SK-N-SH treated with all-trans-retinoic acid at 6 μM for 48 hours (cell line): ENCODE results near the gene CCDC186.

ENCODE experiments used
- ATAC-seq: fragments of 200-7000 bp; cut with Tn5 transposase; 3 replicates; pipeline ENCODE4 v1.9.1; 2020; ENCODE audit warnings: mild to moderate bottlenecking, moderate library complexity
- ARNTL ChIP-seq: fragments of 450-650 bp; formaldehyde crosslinking; IDR thresholded peaks from 2 replicates; pipeline ENCODE4 v1.5.0; 2020; ENCODE audit warnings: low read depth, mild to moderate bottlenecking, moderate library complexity, borderline replicate concordance
- BACH2 ChIP-seq: fragments of 250-450 bp; sonication (Bioruptor Pico); IDR thresholded peaks from 2 replicates; pipeline ENCODE4 v1.9.0; 2021; ENCODE audit warnings: mild to moderate bottlenecking, borderline replicate concordance
- CSDC2 ChIP-seq: fragments of 250-450 bp; sonication (Bioruptor Pico); IDR thresholded peaks from 2 replicates; pipeline ENCODE4 v1.5.0; 2020; ENCODE audit warnings: mild to moderate bottlenecking, moderate library complexity
- ESRRG ChIP-seq: fragments of 250-450 bp; sonication (Bioruptor Pico); IDR thresholded peaks from 2 replicates; pipeline ENCODE4 v1.6.1; 2021; ENCODE audit warnings: mild to moderate bottlenecking
- GLIS3 ChIP-seq: fragments of 250-450 bp; sonication (Bioruptor Pico); IDR thresholded peaks from 2 replicates; pipeline ENCODE4 v1.5.0; 2020; ENCODE audit warnings: mild to moderate bottlenecking, moderate library complexity
- ISL1 ChIP-seq: fragments of 250-450 bp; sonication (Bioruptor Pico); IDR thresholded peaks from 2 replicates; pipeline ENCODE4 v2.1.2; 2022; ENCODE audit warnings: mild to moderate bottlenecking, moderate library complexity
- PATZ1 ChIP-seq: fragments of 250-450 bp; sonication (Bioruptor Pico); IDR thresholded peaks from 2 replicates; pipeline ENCODE4 v1.8.0; 2020; ENCODE audit warnings: mild to moderate bottlenecking, moderate library complexity, borderline replicate concordance
- PPARA ChIP-seq: fragments of 250-450 bp; sonication (Bioruptor Pico); IDR thresholded peaks from 2 replicates; pipeline ENCODE4 v1.5.0; 2020; ENCODE audit warnings: mild to moderate bottlenecking, borderline replicate concordance
- RARB ChIP-seq: fragments of 250-450 bp; sonication (Bioruptor Pico); IDR thresholded peaks from 2 replicates; pipeline ENCODE4 v1.8.0; 2021; ENCODE audit warnings: mild to moderate bottlenecking, moderate library complexity
- SNAI2 ChIP-seq: fragments of 250-450 bp; sonication (Bioruptor Pico); IDR thresholded peaks from 2 replicates; pipeline ENCODE4 v1.5.0; 2020; ENCODE audit warnings: mild to moderate bottlenecking, moderate library complexity
- TCF4 ChIP-seq: fragments of 250-450 bp; sonication (Bioruptor Pico); IDR thresholded peaks from 2 replicates; pipeline ENCODE4 v1.8.0; 2021; ENCODE audit warnings: mild to moderate bottlenecking, moderate library complexity, borderline replicate concordance
- TOX ChIP-seq: fragments of 250-450 bp; sonication (Bioruptor Pico); IDR thresholded peaks from 2 replicates; pipeline ENCODE4 v1.8.0; 2021; ENCODE audit warnings: mild to moderate bottlenecking, moderate library complexity, borderline replicate concordance
- TSHZ2 ChIP-seq: fragments of 250-450 bp; sonication (Bioruptor Pico); IDR thresholded peaks from 2 replicates; pipeline ENCODE4 v1.5.0; 2020; ENCODE audit warnings: mild to moderate bottlenecking, moderate library complexity
- ZC3H10 ChIP-seq: fragments of 250-450 bp; sonication (Bioruptor Pico); IDR thresholded peaks from 2 replicates; pipeline ENCODE4 v1.5.1; 2021; ENCODE audit warnings: mild to moderate bottlenecking, moderate library complexity
- ZFP3 ChIP-seq: fragments of 250-450 bp; sonication (Bioruptor Pico); IDR thresholded peaks from 2 replicates; pipeline ENCODE4 v1.5.0; 2020; ENCODE audit warnings: mild to moderate bottlenecking, moderate library complexity
- ZFP30 ChIP-seq: fragments of 450-650 bp; formaldehyde crosslinking; IDR thresholded peaks from 2 replicates; pipeline ENCODE4 v1.5.0; 2022; ENCODE audit warnings: mild to moderate bottlenecking, moderate library complexity
- ZNF565 ChIP-seq: fragments of 450-650 bp; formaldehyde crosslinking; conservative IDR thresholded peaks from 2 replicates; pipeline ENCODE4 v1.5.0; 2020; ENCODE audit warnings: low read depth, mild to moderate bottlenecking, moderate library complexity
- ZNF70 ChIP-seq: fragments of 450-650 bp; formaldehyde crosslinking; IDR thresholded peaks from 2 replicates; pipeline ENCODE4 v1.5.0; 2020; ENCODE audit warnings: mild to moderate bottlenecking, moderate library complexity
- ZNF8 ChIP-seq: fragments of 450-650 bp; formaldehyde crosslinking; IDR thresholded peaks from 2 replicates; pipeline ENCODE4 v1.5.0; 2020; ENCODE audit warnings: mild to moderate bottlenecking, moderate library complexity
- TF ChIP-seq, protein P1 (sequence below): fragments of 250-450 bp; sonication (Bioruptor Pico); IDR thresholded peaks from 2 replicates; pipeline ENCODE4 v1.8.0; 2021; ENCODE audit warnings: low read depth, mild to moderate bottlenecking, moderate library complexity, borderline replicate concordance
- TF ChIP-seq, protein P2 (sequence below): fragments of 250-450 bp; sonication (Bioruptor Pico); IDR thresholded peaks from 2 replicates; pipeline ENCODE4 v1.5.1; 2021; ENCODE audit warnings: mild to moderate bottlenecking, moderate library complexity

The CCDC186 gene

GRCh38 chr10:114189700-114190099 lies 15.7 kb upstream of the CCDC186 start:
- no peak for ATAC-seq
- no peak for TF ChIP-seq ARNTL (CRISPR knock-in tag)
- TF ChIP-seq ZFP3, result no peak
- no peak for TF ChIP-seq SNAI2 (CRISPR knock-in tag)
- no peak for TF ChIP-seq ZC3H10 (CRISPR knock-in tag)
- TF ChIP-seq TSHZ2, result no peak
- TF ChIP-seq ESRRG (CRISPR knock-in tag), result no peak
- TF ChIP-seq ISL1 (CRISPR knock-in tag), result no peak
- no peak for TF ChIP-seq RARB
- TF ChIP-seq PATZ1 (CRISPR knock-in tag), result no peak
- TF ChIP-seq, all 23 proteins: peak for 0

- no peak for ATAC-seq
- TF ChIP-seq ZFP3, result no peak
- TF ChIP-seq ZNF565 (CRISPR knock-in tag), result no peak
- TF ChIP-seq RARB, result no peak
- TF ChIP-seq, all 23 proteins: peak for 0
Measured at GRCh38 chr10:114188900-114189299, 14.9 kb upstream of the CCDC186 start.

DNA sequence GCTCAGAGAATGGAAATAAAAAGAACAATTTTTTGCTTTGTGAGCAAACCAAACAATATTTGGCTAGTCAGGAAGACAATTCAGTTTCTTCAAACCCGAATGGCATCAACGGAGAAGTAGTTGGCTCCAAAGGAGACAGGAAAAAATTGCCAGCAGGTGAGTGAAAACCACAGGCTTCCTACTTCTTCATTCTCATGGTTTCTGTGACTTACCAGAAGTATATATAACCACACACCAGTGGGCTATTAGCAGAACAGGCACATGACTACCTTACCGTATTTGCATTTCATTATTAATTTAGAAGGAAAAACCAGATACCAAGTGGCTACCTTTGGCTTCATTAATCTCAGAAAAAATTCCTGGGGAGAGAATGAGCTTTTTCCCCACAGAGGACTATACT lies 14.0 kb upstream of the CCDC186 start:
- no peak for TF ChIP-seq ZFP30 (CRISPR knock-in tag)
- TF ChIP-seq, protein P1, sequence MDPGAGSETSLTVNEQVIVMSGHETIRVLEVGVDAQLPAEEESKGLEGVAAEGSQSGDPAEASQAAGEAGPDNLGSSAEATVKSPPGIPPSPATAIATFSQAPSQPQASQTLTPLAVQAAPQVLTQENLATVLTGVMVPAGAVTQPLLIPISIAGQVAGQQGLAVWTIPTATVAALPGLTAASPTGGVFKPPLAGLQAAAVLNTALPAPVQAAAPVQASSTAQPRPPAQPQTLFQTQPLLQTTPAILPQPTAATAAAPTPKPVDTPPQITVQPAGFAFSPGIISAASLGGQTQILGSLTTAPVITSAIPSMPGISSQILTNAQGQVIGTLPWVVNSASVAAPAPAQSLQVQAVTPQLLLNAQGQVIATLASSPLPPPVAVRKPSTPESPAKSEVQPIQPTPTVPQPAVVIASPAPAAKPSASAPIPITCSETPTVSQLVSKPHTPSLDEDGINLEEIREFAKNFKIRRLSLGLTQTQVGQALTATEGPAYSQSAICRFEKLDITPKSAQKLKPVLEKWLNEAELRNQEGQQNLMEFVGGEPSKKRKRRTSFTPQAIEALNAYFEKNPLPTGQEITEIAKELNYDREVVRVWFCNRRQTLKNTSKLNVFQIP (CRISPR knock-in tag), result no peak
- TF ChIP-seq ARNTL (CRISPR knock-in tag), result no peak
- no peak for TF ChIP-seq RARB
- TF ChIP-seq ZNF70 (CRISPR knock-in tag), result no peak
- no peak for TF ChIP-seq PATZ1 (CRISPR knock-in tag)
- no peak for TF ChIP-seq ZNF565 (CRISPR knock-in tag)
- no peak for TF ChIP-seq TOX (CRISPR knock-in tag)
- TF ChIP-seq, protein P2, sequence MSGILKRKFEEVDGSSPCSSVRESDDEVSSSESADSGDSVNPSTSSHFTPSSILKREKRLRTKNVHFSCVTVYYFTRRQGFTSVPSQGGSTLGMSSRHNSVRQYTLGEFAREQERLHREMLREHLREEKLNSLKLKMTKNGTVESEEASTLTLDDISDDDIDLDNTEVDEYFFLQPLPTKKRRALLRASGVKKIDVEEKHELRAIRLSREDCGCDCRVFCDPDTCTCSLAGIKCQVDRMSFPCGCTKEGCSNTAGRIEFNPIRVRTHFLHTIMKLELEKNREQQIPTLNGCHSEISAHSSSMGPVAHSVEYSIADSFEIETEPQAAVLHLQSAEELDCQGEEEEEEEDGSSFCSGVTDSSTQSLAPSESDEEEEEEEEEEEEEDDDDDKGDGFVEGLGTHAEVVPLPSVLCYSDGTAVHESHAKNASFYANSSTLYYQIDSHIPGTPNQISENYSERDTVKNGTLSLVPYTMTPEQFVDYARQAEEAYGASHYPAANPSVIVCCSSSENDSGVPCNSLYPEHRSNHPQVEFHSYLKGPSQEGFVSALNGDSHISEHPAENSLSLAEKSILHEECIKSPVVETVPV (CRISPR knock-in tag), result no peak
- TF ChIP-seq ZFP3, result no peak
- TF ChIP-seq CSDC2 (CRISPR knock-in tag), result no peak
- no peak for TF ChIP-seq ZNF8
- TF ChIP-seq ESRRG (CRISPR knock-in tag), result no peak
- no peak for TF ChIP-seq ZC3H10 (CRISPR knock-in tag)
- no peak for TF ChIP-seq TCF4 (CRISPR knock-in tag)
- TF ChIP-seq BACH2 (CRISPR knock-in tag), result no peak
- TF ChIP-seq ISL1 (CRISPR knock-in tag), result no peak
- no peak for TF ChIP-seq SNAI2 (CRISPR knock-in tag)
- no peak for TF ChIP-seq GLIS3 (CRISPR knock-in tag)
- no peak for TF ChIP-seq PPARA (CRISPR knock-in tag)
- ATAC-seq, result no peak
